ENCODE data around the gene STIP1. TPM values are rescaled to one million over a fixed set of nuclear protein-coding genes. Genes with fewer than 3 reads are reported as not detected.
A peak's percentile ranks its signal among the peaks of the same experiment; 100 is the strongest.

Gene STIP1
- total and polyA plus RNA-seq, 10 of the 15 experiments (the other 5 are each of a cell fraction or from before 2014, with no cell fraction given): 25.2 to 291 (median 191) TPM

- Histone ChIP-seq H3K9ac (ENCODE audit: control insufficient read depth, insufficient read depth, low read length) (peak overlapping the region; percentile 18; the same call in 1 of the 2 replicates), H3K27ac (ENCODE audit: control insufficient read depth, insufficient read depth) (peak overlapping the region; percentile 42), H3K27me3 (replicated peaks in 1 of 2; ENCODE audit: control insufficient read depth in 2 of 2, insufficient read depth in 2 of 2, low read length in 1 of 2) (no peaks in the 10 kb centered on the region), H4K20me1 (ENCODE audit: control insufficient read depth, insufficient read depth) (peaks cover 3% of the 10 kb centered on the region; the same call in 1 of the 2 replicates), H3K36me3 (ENCODE audit: control insufficient read depth in 2 of 2, insufficient read depth in 2 of 2, low read length in 1 of 2) (no peaks in the 10 kb centered on the region), H3K4me2 (ENCODE audit: control insufficient read depth, insufficient read depth) (peak overlapping the region; percentile 85), H3K4me1 (ENCODE audit: control insufficient read depth, insufficient read depth, low read length) (peaks cover 28% of the 10 kb centered on the region), H2AFZ (ENCODE audit: control insufficient read depth, low read depth, low read length) (peak overlapping the region; percentile 82), H3K4me3 (peak overlapping the region; percentile 5; the same call in 1 of the 2 replicates), H3K9me3 (replicated peaks; ENCODE audit: control insufficient read depth, insufficient read depth, low read length) (no peaks in the 10 kb centered on the region), H3K79me2 (ENCODE audit: control insufficient read depth, insufficient read depth, low read length) (peaks cover 22% of the 10 kb centered on the region)
- ChIA-PET RAD21 (ENCODE audit: unreplicated experiment) (interaction anchor here (0.8 to 1.6 kb wide), 2 partner anchors 17 to 23 kb away, joined by 3 to 8 read pairs; no protein-coding TSS in a partner anchor), SMC1A (ENCODE audit: uncharacterized antibody, unreplicated experiment) (interaction anchor here (0.7 kb wide), 1 partner anchor 43 kb away, joined by 4 read pairs; no protein-coding TSS in a partner anchor), POLR2A (interaction anchor here (0.6 to 1.3 kb wide), 5 partner anchors 9 to 1414 kb away, joined by 3 to 8 read pairs (median 3); partner anchors contain the start of genes FERMT3, NUDT22 and TRPT1), CTCF (interaction anchor here (0.6 to 1.7 kb wide), 8 partner anchors 12 to 507 kb away, joined by 3 to 5 read pairs (median 3); partner anchors contain the start of genes MACROD1 and PRDX5)
- 91% methylated on average over 17 of the region's 17 CpGs for WGBS (ENCODE audit: insufficient coverage, insufficient replicate concordance, low lambda C conversion rate, missing lambda C conversion rate)
- intact Hi-C loops (cut with micrococcal nuclease; ENCODE audit: unreplicated experiment) (no loop called here), in situ Hi-C loops (cut with MboI) (no loop called here)
- FAIRE-seq (no peak), ATAC-seq (peak; percentile 13), DNase-seq (ENCODE audit: low read depth, low spot score) (no peak)
- BruUV-seq (replicated peaks): no TSS peak
- TF ChIP-seq MEF2A (IDR thresholded peaks at IDR 0.05; ENCODE audit: insufficient read depth, low read depth, low read length): peak; percentile 72; the same call in 1 of the 2 replicates
- TF ChIP-seq FOXM1 (IDR thresholded peaks at IDR 0.05; ENCODE audit: low read depth, low read length): no peak
- TF ChIP-seq, protein P1, sequence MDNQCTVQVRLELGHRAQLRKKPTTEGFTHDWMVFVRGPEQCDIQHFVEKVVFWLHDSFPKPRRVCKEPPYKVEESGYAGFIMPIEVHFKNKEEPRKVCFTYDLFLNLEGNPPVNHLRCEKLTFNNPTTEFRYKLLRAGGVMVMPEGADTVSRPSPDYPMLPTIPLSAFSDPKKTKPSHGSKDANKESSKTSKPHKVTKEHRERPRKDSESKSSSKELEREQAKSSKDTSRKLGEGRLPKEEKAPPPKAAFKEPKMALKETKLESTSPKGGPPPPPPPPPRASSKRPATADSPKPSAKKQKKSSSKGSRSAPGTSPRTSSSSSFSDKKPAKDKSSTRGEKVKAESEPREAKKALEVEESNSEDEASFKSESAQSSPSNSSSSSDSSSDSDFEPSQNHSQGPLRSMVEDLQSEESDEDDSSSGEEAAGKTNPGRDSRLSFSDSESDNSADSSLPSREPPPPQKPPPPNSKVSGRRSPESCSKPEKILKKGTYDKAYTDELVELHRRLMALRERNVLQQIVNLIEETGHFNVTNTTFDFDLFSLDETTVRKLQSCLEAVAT (IDR thresholded peaks at IDR 0.05): peak; percentile 38; the same call in 1 of the 2 replicates
- no peak for TF ChIP-seq KDM1A (IDR thresholded peaks at IDR 0.05; ENCODE audit: borderline replicate concordance)
- no peak for TF ChIP-seq PML (IDR thresholded peaks at IDR 0.05; ENCODE audit: low read length)
- no peak for TF ChIP-seq ZNF622 (IDR thresholded peaks at IDR 0.05)
- 0 out of 2 replicates have a peak, but pooled peaks have one; percentile 22 for TF ChIP-seq IRF4 (IDR thresholded peaks at IDR 0.05; ENCODE audit: low read depth, low read length)
- no peak for TF ChIP-seq EGR1 (IDR thresholded peaks at IDR 0.05; ENCODE audit: borderline replicate concordance in 1 of 2, low read depth in 2 of 2, low read length in 2 of 2)
- TF ChIP-seq IKZF1 (conservative IDR thresholded peaks at IDR 0.05): peak; percentile 27; the same call in 1 of the 2 replicates
- TF ChIP-seq, protein P2, sequence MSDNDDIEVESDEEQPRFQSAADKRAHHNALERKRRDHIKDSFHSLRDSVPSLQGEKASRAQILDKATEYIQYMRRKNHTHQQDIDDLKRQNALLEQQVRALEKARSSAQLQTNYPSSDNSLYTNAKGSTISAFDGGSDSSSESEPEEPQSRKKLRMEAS (IDR thresholded peaks at IDR 0.05; ENCODE audit: low read depth, low read length): peak; percentile 20; the same call in 1 of the 2 replicates
- TF ChIP-seq, protein P3, sequence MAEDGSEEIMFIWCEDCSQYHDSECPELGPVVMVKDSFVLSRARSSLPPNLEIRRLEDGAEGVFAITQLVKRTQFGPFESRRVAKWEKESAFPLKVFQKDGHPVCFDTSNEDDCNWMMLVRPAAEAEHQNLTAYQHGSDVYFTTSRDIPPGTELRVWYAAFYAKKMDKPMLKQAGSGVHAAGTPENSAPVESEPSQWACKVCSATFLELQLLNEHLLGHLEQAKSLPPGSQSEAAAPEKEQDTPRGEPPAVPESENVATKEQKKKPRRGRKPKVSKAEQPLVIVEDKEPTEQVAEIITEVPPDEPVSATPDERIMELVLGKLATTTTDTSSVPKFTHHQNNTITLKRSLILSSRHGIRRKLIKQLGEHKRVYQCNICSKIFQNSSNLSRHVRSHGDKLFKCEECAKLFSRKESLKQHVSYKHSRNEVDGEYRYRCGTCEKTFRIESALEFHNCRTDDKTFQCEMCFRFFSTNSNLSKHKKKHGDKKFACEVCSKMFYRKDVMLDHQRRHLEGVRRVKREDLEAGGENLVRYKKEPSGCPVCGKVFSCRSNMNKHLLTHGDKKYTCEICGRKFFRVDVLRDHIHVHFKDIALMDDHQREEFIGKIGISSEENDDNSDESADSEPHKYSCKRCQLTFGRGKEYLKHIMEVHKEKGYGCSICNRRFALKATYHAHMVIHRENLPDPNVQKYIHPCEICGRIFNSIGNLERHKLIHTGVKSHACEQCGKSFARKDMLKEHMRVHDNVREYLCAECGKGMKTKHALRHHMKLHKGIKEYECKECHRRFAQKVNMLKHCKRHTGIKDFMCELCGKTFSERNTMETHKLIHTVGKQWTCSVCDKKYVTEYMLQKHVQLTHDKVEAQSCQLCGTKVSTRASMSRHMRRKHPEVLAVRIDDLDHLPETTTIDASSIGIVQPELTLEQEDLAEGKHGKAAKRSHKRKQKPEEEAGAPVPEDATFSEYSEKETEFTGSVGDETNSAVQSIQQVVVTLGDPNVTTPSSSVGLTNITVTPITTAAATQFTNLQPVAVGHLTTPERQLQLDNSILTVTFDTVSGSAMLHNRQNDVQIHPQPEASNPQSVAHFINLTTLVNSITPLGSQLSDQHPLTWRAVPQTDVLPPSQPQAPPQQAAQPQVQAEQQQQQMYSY (CRISPR knock-in tag; IDR thresholded peaks at IDR 0.05): 0 out of 2 replicates have a peak, but pooled peaks have one; percentile 46
- 0 out of 2 replicates have a peak, but pooled peaks have one; percentile 15 for TF ChIP-seq EED (IDR thresholded peaks at IDR 0.05; ENCODE audit: low read depth)
- TF ChIP-seq POLR2A (IDR thresholded peaks at IDR 0.05; ENCODE audit: low read depth, low read length): peak; percentile 81
- no peak for TF ChIP-seq NRF1 (conservative IDR thresholded peaks at IDR 0.05; ENCODE audit: low read depth, low read length)
- TF ChIP-seq NFIC (IDR thresholded peaks at IDR 0.05; ENCODE audit: low read depth, low read length): no peak
- peak; percentile 33 for TF ChIP-seq RUNX3 (IDR thresholded peaks at IDR 0.05; ENCODE audit: low read length)
- peak; percentile 97 for TF ChIP-seq RAD51 (IDR thresholded peaks at IDR 0.05)
Observed at GRCh38 chr11:64181506-64182411, 4.2 kb upstream of the STIP1 start.

Data from GM12878 (cell line).